ENCODE results near the gene LBP. TPM values are rescaled to one million over a fixed set of nuclear protein-coding genes. Genes with fewer than 3 reads are reported as not detected.
A peak's percentile ranks its signal among the peaks of the same experiment; 100 is the strongest.

Gene LBP
- total RNA-seq (not detected), polyA plus RNA-seq (under 1 TPM; 0.09 to 0.13 (median 0.11) TPM)
- long read RNA-seq, donor 1: 0 reads
- long read RNA-seq, donor 2: 0 reads

GRCh38 chr20:38346247-38346651, at the start of gene LBP:
LBP (plus strand) TSS chr20:38346482; CDS start chr20:38346517, 35 bp downstream.
- H3K27me3 ChIP-seq (replicated peaks in 1 of 7): no peaks in the 10 kb centered on the region
- no peak within 1 kb of the TSS for H3K4me3 ChIP-seq
- DNase-seq: no peak
- no peak within 1 kb of the TSS for H3K27ac ChIP-seq
- TF ChIP-seq POLR2AphosphoS5 (IDR thresholded peaks at IDR 0.05) (no peak), CTCF (IDR thresholded peaks at IDR 0.05 in 8 of 11, conservative IDR thresholded peaks at IDR 0.05 in 3 of 11) (no peak), POLR2A (IDR thresholded peaks at IDR 0.05) (no peak)
- H3K36me3 ChIP-seq: no peaks in the 10 kb centered on the region
- intact Hi-C loops (cut with DNase I; ENCODE audit: low total_unique reads): no loop called here
- no peaks in the 10 kb centered on the region for H3K4me1 ChIP-seq
- no peaks in the 10 kb centered on the region for H3K9me3 ChIP-seq
- WGBS, 5 donors: 76 to 86% (median 81%) methylated on average over 4 to 8 of the region's 8 CpGs

- Histone ChIP-seq H3K36me3 (no peaks in the 10 kb centered on the region), H3K27me3 (replicated peaks in 1 of 7) (peaks cover 0 to 29% (median 0%) of the 10 kb centered on the region in 7 donors), H3K4me3 (peak overlapping the region in 1 of 8 donors; percentile 7), H3K9me3 (no peaks in the 10 kb centered on the region), H3K27ac (peak overlapping the region in 7 of 8 donors; percentile 66 to 86 (median 78)), H3K4me1 (peaks cover 0 to 74% (median 13%) of the 10 kb centered on the region in 6 donors)
- intact Hi-C loops (cut with DNase I; ENCODE audit: low total_unique reads): no loop called here
- no peak for DNase-seq
- no peak for TF ChIP-seq POLR2A (IDR thresholded peaks at IDR 0.05)
- no peak for TF ChIP-seq POLR2AphosphoS5 (IDR thresholded peaks at IDR 0.05)
- 76 to 90% (median 81%) methylated on average over 7 of the region's 7 CpGs for WGBS, 5 donors
Measured at GRCh38 chr20:38297916-38298674, 48.2 kb upstream of the LBP start.

- TF ChIP-seq POLR2A (IDR thresholded peaks at IDR 0.05) (no peak), CTCF (IDR thresholded peaks at IDR 0.05 in 8 of 11, conservative IDR thresholded peaks at IDR 0.05 in 3 of 11) (no peak), POLR2AphosphoS5 (IDR thresholded peaks at IDR 0.05) (peak; percentile 33 to 50 (median 48))
- Histone ChIP-seq H3K9me3 (no peaks in the 10 kb centered on the region), H3K27me3 (replicated peaks in 1 of 7) (peaks cover 0 to 36% (median 0%) of the 10 kb centered on the region in 7 donors), H3K4me3 (peak overlapping the region in 1 of 8 donors; percentile 7), H3K4me1 (peaks cover 0 to 74% (median 16%) of the 10 kb centered on the region in 6 donors), H3K27ac (peak overlapping the region in 7 of 8 donors; percentile 66 to 86 (median 78)), H3K36me3 (no peaks in the 10 kb centered on the region)
- DNase-seq: peak; percentile 81
- intact Hi-C loops (cut with DNase I; ENCODE audit: low total_unique reads): no loop called here
- WGBS, 5 donors: 16 to 38% (median 24%) methylated on average over 13 of the region's 13 CpGs
Measured at GRCh38 chr20:38298768-38299288, 47.5 kb upstream of the LBP start.

GRCh38 chr20:38299963-38300362, 46.3 kb upstream of the LBP start:
- intact Hi-C loops (cut with DNase I; ENCODE audit: low total_unique reads): no loop called here
- Histone ChIP-seq H3K27ac (peak overlapping the region in 7 of 8 donors; percentile 27 to 81 (median 74)), H3K4me1 (peaks cover 0 to 75% (median 20%) of the 10 kb centered on the region in 6 donors), H3K27me3 (replicated peaks in 1 of 7) (peaks cover 0 to 44% (median 6%) of the 10 kb centered on the region in 7 donors), H3K36me3 (no peaks in the 10 kb centered on the region), H3K9me3 (no peaks in the 10 kb centered on the region), H3K4me3 (no peak overlapping the region)
- TF ChIP-seq POLR2AphosphoS5 (IDR thresholded peaks at IDR 0.05) (no peak), CTCF (IDR thresholded peaks at IDR 0.05 in 8 of 11, conservative IDR thresholded peaks at IDR 0.05 in 3 of 11) (no peak), POLR2A (IDR thresholded peaks at IDR 0.05) (no peak)
- DNase-seq: no peak
- 57 to 82% (median 73%) methylated on average over 6 of the region's 6 CpGs for WGBS, 5 donors

Measured in spleen (tissue), 13 donors.